Measurements from ENCODE around the gene CUTA.
"Not testable (repeated sequence)": the region's sequence is repeated elsewhere in the genome, so short reads cannot be mapped to it uniquely, and the experiment has no call there.

The CUTA gene

DNA sequence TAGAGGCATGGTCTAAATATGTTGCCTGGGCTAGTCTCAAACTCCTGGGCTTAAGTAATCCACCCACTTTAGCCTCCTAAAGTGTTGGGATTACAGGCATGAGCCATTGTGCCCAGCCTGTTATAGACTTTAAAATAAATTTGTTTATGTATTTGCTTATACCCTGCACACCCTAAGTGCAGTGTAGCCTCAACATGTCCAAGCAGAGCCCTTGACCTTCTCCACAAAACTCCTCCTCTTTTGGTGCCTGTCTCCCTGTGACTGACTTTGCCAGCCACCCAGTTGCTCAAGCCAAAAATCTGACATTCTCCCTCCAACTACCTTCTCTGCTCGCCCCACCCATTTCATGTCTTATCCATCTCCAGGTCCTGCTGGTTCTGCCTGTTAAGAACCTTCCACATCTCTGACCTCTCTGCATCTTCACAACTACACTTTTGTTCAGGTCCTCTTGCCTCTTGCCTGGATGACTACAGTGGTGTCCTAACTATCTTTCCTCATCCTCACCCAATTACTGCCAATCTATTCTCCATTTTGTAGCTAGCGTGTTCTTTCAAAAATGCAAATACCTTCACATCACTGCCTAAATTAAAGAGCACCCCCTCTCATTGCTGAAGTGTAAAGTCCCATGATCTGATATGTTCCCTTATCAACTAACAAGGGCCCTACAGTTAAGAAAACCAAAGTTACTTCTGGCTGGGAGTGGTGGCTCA, 37.5 kb downstream of the CUTA start:
- H2AFZ ChIP-seq (ENCODE audit: low read depth, low read length), result no peak overlapping the region
- no peak overlapping the region for H3K4me3 ChIP-seq (ENCODE audit: low read length)
- no peaks in the 10 kb centered on the region for H3K4me1 ChIP-seq (ENCODE audit: low read length)
- no peak overlapping the region for H3K9ac ChIP-seq (ENCODE audit: low read length)
- TF ChIP-seq, protein P1, sequence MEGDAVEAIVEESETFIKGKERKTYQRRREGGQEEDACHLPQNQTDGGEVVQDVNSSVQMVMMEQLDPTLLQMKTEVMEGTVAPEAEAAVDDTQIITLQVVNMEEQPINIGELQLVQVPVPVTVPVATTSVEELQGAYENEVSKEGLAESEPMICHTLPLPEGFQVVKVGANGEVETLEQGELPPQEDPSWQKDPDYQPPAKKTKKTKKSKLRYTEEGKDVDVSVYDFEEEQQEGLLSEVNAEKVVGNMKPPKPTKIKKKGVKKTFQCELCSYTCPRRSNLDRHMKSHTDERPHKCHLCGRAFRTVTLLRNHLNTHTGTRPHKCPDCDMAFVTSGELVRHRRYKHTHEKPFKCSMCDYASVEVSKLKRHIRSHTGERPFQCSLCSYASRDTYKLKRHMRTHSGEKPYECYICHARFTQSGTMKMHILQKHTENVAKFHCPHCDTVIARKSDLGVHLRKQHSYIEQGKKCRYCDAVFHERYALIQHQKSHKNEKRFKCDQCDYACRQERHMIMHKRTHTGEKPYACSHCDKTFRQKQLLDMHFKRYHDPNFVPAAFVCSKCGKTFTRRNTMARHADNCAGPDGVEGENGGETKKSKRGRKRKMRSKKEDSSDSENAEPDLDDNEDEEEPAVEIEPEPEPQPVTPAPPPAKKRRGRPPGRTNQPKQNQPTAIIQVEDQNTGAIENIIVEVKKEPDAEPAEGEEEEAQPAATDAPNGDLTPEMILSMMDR (IDR thresholded peaks at IDR 0.05; ENCODE audit: low read depth, low read length), result no peak
- no peak for TF ChIP-seq EZH2phosphoT487 (IDR thresholded peaks at IDR 0.05; ENCODE audit: low read depth)
- no peaks in the 10 kb centered on the region for H4K20me1 ChIP-seq (ENCODE audit: insufficient read depth, low read length)
- H3K79me2 ChIP-seq (ENCODE audit: low read length), result no peaks in the 10 kb centered on the region
- no peaks in the 10 kb centered on the region for H3K27me3 ChIP-seq (ENCODE audit: low read depth, low read length)
- H3K9me3 ChIP-seq (ENCODE audit: insufficient read depth, low read length), result no peaks in the 10 kb centered on the region
- no peaks in the 10 kb centered on the region for H3K36me3 ChIP-seq (replicated peaks; ENCODE audit: low read depth, low read length)
- H3K27ac ChIP-seq (ENCODE audit: low read length), result no peak overlapping the region
- H3K4me2 ChIP-seq (ENCODE audit: low read length), result no peak overlapping the region

DNA sequence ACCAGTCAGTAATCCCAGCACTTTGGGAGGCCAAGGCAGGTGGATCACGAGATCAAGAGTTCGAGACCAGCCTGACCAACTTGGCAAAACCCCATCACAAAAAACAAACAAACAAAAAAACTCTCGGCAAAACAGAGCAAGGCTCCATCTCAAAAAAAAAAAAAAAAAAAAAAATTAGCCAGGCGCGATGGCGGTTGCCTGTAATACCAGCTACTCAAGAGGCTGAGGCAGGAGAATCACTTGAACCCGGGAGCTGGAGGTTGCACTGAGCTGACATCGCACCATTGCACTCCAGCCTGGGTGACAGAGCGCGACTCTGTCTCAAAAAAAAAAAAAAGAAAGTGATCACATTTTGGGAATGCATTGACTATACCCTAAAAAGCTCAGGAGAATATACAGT, 38.7 kb downstream of the CUTA start:
- not testable (repeated sequence) for H3K9me3 ChIP-seq (ENCODE audit: insufficient read depth, low read length); H4K20me1 ChIP-seq (ENCODE audit: insufficient read depth, low read length); H3K27ac ChIP-seq (ENCODE audit: low read length); H3K4me2 ChIP-seq (ENCODE audit: low read length); H3K9ac ChIP-seq (ENCODE audit: low read length); H2AFZ ChIP-seq (ENCODE audit: low read depth, low read length); H3K4me1 ChIP-seq (ENCODE audit: low read length); H3K4me3 ChIP-seq (ENCODE audit: low read length); H3K79me2 ChIP-seq (ENCODE audit: low read length); H3K36me3 ChIP-seq (replicated peaks; ENCODE audit: low read depth, low read length); H3K27me3 ChIP-seq (ENCODE audit: low read depth, low read length)

DNA sequence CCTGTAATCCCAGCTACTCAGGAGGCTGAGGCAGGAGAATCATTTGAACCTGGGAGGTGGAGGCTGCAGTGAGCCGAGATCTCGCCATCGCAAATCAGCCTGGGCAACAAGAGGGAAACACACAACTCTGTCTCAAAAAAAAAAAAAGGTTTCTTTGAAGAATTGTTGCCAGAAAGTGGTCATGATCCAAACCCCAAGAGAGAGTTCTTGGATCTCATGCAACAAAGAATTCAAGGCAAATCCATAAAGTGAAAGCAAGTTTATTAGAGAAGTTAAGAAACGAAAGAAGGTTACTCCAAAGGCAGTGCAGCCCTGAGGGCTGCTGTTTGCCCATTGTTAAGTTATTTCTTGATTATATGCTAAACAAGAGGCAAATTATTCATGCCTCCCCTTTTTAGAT, 40.7 kb downstream of the CUTA start:
- Histone ChIP-seq H3K9me3 (ENCODE audit: insufficient read depth, low read length) (no peaks in the 10 kb centered on the region), H4K20me1 (ENCODE audit: insufficient read depth, low read length) (no peaks in the 10 kb centered on the region), H3K4me2 (ENCODE audit: low read length) (no peak overlapping the region), H3K4me1 (ENCODE audit: low read length) (no peaks in the 10 kb centered on the region), H3K9ac (ENCODE audit: low read length) (no peak overlapping the region), H3K27me3 (ENCODE audit: low read depth, low read length) (no peaks in the 10 kb centered on the region), H3K4me3 (ENCODE audit: low read length) (no peak overlapping the region), H3K79me2 (ENCODE audit: low read length) (no peaks in the 10 kb centered on the region), H3K36me3 (replicated peaks; ENCODE audit: low read depth, low read length) (no peaks in the 10 kb centered on the region), H2AFZ (ENCODE audit: low read depth, low read length) (no peak overlapping the region), H3K27ac (ENCODE audit: low read length) (no peak overlapping the region)
- TF ChIP-seq, protein P1 (IDR thresholded peaks at IDR 0.05; ENCODE audit: low read depth, low read length), result no peak
- TF ChIP-seq EZH2phosphoT487 (IDR thresholded peaks at IDR 0.05; ENCODE audit: low read depth), result no peak

DNA sequence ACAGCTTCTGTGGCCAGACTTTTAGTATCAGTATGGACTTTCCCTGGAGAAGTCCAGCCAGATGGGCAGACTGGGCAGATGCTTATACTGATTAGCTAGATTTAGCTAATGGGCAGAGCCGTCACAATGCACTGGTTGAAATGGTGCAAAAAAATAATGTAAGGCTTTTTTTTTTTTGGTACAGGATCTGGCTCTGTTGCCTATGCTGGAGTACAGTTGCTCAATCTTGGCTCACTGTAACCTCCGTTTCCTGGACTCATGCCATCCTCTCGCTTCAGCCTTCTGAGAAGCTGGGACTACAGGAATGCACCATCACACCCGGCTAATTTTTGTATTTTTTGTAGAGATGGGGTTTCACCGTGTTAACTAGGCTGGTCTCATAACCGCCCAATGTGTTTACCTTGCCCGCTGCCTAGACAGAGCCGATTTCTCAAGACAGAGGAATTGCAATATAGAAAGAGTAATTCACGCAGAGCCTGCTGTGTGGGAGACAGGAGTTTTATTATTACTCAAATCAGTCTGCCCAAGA, 42.7 kb downstream of the CUTA start:
- no peak overlapping the region for H3K4me2 ChIP-seq (ENCODE audit: low read length)
- H3K27ac ChIP-seq (ENCODE audit: low read length), result no peak overlapping the region
- no peaks in the 10 kb centered on the region for H3K79me2 ChIP-seq (ENCODE audit: low read length)
- no peaks in the 10 kb centered on the region for H4K20me1 ChIP-seq (ENCODE audit: insufficient read depth, low read length)
- no peaks in the 10 kb centered on the region for H3K4me1 ChIP-seq (ENCODE audit: low read length)
- no peaks in the 10 kb centered on the region for H3K9me3 ChIP-seq (ENCODE audit: insufficient read depth, low read length)
- no peaks in the 10 kb centered on the region for H3K36me3 ChIP-seq (replicated peaks; ENCODE audit: low read depth, low read length)
- H3K9ac ChIP-seq (ENCODE audit: low read length), result no peak overlapping the region
- no peak overlapping the region for H3K4me3 ChIP-seq (ENCODE audit: low read length)
- TF ChIP-seq EZH2phosphoT487 (IDR thresholded peaks at IDR 0.05; ENCODE audit: low read depth), result no peak
- TF ChIP-seq, protein P1 (IDR thresholded peaks at IDR 0.05; ENCODE audit: low read depth, low read length), result no peak
- no peak overlapping the region for H2AFZ ChIP-seq (ENCODE audit: low read depth, low read length)
- no peaks in the 10 kb centered on the region for H3K27me3 ChIP-seq (ENCODE audit: low read depth, low read length)
